NK-92 treated with Interleukin-12 subunit alpha and Interleukin-12 subunit beta, amount 100 ng/mL, for 24 hours (cell line): Measurements from ENCODE around the gene TMEM86A.

Source experiments
- DNase-seq: peaks from one replicate; lab custom pipeline; 2025; lab: John Stamatoyannopoulos, UW

The TMEM86A gene

DNA sequence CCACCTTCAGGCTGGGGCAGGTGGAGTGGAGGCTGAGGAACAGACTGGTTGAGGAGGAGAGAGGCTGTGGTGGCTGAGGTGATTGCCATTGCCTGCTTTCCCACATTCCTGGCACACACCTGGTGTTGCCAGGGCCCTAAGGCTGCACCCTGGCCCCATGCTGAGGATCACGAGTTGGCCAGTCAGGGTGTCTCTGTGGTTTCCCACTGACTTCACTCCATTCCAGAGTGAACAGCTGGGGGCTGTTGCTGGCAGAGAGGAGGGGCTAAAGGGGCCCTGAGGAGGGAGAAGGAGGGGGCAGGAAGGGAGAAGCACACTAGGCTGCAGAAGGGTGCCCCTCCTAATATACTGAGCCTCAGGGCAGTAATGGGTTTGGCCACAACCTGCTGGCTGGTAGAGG lies 1.8 kb downstream of the TMEM86A start:
- DNase-seq, result no peak

DNA sequence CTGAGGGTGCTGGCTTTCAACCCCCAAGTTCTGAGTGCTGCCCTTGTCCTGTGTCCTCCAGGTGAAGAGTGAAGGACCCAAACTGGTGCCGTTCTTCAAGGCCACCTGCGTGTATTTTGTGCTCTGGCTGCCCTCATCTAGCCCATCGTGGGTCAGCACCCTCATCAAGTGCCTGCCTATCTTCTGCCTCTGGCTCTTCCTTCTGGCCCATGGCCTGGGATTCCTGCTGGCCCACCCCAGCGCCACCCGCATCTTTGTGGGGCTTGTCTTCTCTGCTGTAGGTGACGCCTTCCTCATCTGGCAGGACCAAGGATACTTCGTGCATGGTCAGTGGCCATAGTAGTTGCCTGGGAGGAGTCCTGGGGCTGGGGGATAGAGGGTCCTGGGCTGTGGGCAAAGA lies 2.3 kb downstream of the TMEM86A start:
- no peak for DNase-seq

DNA sequence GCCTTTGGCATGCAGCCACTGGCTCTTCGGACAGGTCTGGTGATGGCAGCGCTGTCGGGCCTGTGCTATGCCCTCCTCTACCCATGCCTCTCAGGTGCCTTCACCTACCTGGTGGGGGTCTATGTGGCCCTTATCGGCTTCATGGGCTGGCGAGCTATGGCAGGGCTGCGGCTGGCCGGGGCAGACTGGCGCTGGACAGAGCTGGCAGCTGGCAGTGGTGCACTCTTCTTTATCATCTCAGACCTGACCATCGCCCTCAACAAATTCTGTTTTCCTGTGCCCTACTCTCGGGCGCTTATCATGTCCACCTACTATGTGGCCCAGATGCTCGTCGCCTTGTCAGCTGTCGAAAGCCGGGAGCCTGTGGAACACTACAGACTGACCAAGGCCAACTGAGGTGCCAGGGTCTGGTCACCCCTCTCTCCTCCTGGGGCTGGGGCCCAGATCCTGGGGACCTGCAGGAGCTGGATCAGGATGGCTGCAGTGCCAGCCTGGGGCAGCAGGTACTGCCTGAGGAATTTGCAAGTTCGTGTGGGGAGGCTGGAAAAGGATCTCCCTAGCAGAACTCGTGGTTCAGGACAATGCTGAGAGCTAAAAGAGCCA lies 3.1 kb downstream of the TMEM86A start:
- no peak for DNase-seq

DNA sequence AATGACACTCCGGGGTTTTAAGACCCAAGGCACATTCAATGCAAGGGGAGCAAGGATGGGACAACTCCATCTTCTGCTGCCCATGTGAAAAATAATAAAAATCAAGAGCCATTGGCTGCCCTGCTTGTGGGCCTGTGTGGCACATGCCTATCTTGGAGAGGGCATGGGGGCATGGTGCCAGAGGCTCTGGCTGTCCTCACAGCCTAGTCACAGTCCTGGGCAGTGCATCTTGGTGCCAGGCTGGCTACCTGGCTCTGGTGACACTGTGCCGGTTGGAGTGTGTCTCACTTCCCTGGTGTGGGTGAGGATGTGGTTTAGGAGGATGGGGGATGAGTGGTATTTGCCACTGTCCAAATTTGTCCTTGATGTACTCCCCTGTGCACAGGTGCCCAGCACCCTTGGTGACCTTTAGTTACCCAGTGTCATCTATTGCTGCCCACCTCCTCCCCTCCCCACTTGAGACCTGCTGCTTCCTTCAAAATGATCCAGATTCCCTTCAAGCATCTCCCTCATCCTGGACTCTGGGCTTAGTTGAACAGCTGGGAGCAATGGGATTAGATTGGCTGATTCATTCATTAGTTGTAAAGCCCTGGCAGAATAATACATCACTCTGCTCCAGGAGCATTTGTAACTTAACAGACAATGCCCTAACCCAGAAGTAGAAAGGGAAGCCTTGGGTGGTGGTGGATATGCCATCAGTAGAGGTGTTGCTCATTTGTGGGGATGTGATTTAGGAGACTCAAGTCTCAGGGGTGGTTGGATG lies 4.6 kb downstream of the TMEM86A start:
- DNase-seq, result no peak

DNA sequence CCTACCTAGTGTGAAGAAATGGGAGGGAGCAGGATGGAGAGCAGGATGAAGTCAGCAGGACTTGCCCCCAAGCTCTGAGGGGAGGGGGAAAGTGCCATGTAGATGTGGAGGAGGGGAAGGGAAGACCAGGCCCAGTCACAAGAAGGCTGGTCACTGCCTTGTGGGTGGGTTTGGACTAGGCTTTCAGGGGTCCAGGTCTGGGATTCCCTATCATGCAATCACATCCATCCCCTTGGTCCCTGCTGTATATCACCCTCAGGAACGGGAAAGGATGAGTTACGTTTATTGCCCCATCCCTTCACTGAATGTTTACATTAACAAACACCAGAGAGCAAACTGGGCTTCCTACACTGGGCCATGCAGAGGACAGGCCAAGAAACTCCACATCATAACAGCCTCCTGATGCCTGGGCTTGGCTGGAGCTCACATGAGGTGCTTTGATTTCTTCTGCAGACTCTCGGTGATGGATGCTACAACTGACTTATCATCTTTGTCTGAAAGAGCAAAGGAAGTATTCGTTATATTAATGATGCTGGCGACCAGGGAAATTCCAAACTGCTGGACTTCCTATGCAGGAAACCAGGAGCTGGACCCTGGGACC lies 5.6 kb downstream of the TMEM86A start:
- no peak for DNase-seq

DNA sequence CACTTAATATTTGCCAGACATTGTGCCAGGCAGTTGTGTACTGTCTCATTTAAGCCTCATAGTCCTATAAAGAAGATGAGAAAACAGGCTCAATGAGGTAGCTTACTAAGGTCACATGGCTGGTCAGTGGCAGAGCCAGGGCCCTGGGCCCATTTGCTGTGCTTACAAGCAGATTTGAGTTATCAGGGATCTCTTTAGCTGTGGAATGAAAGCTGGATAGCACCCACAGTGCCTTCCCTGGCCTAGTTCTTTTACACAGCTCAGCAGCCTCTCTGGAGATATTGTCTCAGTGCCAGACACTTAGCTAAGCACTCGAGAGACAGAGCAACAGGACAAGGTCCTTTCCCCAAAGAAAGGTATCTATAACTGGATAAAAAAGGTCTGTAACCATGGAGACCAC lies 6.1 kb downstream of the TMEM86A start:
- DNase-seq, result no peak

DNA sequence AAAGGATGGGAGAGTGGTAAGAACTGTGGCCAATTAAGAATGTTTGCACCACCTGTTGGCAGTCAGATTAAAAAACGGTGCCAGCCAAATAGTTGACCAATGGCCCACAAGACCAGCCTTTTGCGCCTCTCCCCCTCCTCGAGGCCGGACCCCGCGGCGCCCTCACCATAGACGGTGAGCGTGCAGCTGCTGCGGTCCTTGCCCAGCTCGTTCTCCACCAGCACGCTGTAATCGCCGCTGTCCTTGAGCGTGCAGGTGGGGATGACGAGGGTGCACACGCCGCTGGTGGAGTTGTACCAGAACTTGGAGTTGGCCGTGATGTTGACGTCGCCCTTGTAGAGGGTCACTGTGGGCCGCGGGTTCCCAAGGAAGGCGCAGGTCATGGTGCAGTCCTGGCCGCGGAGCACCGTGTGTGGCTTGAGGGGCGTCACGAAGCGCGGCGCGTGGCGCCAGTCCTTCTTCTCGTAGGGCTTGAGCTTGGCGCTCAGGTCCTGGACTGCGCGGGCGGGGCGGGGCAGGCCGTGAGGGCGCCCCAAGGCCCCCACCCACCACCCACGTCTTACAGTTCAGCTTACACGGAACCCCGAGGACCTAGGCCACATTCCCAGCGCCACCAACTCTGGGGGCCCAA lies 7.2 kb downstream of the TMEM86A start:
- no peak for DNase-seq

DNA sequence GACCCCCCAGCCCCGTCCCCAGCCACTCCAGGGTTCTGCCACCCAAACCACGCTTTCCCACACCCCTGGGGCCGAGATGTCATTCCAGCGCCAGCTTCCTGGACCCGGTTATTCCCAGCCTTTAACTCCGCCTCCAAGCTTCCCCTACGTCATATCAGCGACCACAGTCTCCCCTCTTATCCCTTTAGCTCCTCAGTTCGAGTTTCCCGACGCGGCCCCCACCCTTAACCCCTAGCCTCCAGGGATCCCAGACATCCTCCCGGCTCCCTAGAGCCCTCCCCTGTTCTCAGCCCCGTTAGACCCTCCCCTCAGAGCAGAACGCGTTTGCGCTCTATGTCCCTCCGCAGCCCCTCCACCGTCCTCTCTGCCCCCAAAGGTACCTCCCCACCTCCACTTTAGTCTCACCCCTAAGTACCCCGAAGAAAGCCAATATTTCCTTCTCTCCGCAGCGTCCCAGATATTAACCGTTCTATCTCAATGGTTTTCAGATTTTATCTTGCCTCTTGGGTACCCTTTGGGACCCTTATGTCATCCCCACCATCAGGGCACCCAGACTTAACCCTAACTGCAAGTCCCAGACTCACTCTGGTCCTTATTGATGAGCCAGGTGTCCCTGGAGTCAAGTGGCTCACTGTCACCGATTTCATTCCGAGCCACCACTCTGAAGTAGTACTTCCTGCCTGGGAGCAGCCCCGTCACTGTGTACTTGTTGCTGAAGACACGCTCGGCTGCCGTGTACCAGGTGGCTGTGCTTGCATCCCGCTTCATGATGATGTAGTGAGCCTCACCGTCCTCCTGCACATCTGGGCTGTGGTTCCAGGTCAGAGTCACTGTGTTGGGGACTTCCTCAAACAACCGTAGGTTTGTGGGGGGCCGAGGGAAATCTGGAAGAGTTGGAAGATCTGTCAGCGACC lies 8.0 kb downstream of the TMEM86A start:
- DNase-seq, result no peak

DNA sequence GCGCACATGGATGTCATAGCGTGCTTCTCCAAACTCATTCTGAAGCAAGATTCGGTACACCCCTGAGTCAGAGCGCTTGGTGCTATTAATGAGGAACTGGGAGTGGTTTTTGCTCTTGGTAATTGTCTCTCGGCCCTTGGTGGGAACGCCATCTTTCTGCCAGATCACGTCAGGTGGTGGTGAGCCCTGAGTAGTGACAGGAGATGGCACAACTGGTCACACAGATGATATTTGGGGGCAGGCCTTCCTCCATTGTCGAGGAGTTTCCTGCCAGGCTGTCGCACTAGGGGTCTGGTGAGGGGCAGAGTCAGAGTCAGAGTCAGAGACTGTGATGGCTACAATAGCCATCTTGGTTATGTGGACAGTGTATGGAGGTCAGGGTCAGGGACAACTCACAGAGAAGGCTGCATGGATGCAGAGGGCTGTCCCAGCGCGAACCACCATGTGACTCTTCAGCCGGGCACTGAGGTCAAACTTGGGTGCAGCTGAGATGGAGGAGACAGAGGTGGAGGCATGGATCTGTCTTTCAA lies 9.3 kb downstream of the TMEM86A start:
- no peak for DNase-seq

DNA sequence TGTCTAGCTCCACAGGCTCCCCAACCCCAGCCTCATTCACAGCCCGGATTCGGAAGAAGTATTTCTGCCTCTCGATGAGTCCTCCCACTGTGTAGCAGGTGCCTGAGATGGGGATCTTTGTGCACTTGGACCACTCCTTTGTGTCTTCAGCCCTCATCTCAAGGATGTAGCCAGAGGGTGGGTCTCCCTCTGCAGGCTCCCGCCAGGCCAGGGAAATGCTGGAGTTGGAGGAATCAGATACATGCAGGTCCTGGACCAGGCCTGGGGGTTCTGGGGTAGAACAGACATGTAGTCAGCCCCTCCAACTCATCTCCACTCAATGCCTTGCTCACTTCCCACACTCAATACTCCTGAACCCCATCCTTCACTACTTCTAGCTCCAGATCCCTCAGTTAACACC lies 10.8 kb downstream of the TMEM86A start:
- DNase-seq, result no peak

DNA sequence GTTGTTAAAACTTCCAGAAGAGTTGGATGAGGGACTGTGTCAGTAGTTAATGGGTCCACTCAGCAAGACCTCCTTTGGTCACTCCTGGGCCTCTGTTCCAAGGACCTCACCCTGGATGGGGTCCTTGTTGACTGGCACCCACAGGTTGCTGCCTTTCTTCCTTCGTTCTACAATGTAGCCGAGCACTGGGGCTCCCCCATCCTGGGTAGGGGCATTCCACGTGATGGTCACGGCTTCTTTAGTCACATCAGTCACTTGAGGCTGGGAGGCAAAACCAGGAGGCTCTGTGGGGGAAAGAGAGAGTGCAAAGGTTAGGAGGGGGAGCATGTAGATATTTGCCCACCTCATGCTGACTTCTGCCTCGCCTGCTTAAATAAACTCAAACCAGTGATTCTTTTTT lies 12.0 kb downstream of the TMEM86A start:
- no peak for DNase-seq

DNA sequence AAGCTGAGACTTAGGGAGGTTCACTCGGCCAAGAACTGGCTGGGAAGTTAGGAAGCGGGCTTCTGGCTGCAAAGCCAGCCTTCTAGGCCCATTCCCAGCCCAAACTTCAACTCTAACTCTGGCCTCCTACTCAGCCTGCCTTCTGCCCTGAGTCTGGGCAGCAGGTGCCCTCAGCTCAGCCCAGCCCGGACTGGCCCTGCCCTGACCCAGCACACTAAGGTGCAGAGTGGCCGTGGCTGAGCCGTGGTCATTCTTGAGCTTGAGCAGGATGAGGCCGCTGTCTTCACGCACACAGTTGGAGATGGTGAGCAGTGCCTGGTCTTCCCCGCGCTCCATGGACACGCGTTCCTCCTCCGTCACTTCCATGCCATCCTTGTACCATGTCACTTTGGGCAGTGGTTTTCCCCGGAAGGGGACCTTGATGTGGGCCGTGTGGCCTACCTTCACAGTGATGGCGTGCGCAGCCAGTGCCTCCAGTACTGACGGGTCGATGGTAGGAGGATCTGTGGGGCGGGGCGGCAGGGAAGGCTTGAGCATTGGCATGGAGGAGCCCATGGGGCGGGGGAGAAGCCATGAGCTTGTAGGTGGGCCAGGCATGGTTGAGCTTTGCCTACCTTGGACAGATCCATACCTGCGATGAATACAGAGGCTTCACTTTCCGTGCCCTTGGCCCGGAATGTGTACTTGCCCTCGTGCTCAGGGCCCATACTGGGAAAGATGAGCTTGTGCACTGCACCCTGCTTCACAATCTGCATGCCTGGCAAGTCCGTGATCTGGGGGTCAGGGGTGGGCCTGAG lies 15.3 kb downstream of the TMEM86A start:
- DNase-seq, result no peak

DNA sequence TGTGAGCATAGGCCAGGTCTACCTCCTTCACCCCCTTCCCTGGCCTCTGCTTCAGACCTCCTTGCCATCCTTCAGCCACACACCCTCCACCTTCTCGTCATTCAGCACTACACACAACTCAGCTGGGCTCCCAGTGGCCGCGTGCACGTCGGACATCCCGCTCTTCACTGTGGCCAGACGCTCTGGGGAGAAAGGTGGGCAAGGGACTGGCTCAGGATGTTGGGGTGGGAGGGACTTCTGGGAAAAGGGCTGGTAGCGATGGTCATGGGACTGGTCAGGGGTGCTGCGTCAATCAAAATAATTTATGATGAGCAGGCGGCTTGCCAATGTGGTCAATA lies 15.8 kb downstream of the TMEM86A start:
- DNase-seq, result no peak

DNA sequence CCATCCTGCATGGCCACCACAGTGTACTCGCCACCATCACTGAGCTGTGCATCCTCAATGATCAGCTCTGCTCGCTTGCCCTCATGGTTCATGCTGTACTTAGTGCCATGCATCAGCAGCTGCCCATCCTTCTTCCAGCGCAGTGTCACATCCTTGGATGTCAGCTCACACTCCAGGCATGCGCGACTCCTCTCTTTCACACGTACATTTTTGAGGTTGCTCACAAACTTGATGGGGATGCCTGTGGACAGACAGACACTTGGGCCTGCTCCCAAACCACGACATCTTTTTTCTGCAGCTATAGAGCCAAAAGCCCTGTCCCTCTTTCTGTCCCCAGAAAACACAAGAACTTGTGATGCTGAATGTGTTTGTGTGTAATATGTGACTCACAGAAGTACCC lies 16.9 kb downstream of the TMEM86A start:
- no peak for DNase-seq

DNA sequence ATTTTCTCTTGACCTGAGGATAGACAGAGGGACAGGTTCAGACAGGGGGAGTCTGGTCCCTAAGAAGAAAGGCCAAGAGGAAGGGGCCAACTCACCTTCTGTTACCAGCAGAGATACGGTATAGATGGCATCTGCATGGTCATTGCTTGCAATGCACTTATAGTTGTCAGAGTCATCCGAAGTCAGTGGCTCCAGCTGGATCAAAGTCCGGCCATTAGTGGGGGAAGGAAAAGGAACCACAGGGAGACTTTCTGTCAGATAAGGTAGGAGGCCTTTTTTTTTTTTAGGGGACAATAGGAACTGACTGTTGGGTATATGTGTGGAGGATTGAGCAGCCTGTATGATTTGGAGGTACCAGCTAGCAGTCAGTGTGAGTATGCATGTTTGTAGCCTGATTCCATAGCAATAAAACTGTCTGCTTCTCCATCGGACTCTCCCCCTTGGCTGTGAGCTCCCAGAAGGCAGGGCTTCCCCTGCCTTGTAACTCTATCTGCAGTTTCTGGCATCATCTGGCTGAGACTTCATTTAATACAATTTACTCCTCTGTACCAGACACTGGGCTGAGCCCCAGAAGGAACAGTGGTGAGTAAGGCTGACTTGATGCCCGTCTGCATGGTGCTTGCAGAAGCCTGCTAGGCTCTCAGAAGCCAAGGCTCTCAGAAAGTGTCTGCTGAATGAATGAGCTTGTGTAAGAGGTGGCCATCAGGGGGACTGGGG lies 21.7 kb downstream of the TMEM86A start:
- no peak for DNase-seq

DNA sequence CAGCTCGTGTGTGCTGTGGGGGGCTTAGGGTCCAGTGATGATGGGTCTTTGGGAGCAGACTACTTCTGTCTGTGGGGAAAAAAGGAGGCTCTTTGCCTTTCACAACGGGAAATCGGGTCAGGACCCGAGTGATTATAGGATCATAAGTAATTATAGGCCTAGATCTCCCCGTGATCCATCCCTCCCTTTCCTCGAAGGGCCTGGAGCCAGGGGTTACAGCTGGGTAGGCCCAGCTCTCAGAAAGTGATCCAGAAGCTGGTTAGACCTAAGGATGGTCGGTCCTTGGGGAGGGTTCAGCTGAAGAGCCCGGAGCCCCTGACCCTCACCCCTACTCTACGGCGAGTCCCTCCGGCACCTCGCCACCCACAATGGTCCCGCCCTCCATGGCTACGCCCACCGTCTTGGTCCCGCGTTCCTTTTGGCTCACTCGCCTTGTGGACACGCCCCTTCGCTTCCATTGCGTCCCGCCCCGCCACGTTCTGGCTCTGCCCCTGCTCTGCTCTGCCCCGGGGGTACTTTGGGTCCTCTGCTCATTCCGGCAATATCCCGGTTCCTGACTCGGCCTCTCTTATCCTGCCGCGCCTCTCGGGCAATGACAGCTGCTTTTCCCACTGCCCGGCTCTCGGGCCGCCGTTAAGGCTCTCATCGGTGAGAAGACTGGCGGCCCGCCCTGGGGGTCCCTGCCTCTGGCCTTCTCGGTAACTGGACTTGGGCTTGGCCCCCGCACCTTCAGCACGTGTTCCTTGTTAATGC lies 22.4 kb downstream of the TMEM86A start:
- no peak for DNase-seq

DNA sequence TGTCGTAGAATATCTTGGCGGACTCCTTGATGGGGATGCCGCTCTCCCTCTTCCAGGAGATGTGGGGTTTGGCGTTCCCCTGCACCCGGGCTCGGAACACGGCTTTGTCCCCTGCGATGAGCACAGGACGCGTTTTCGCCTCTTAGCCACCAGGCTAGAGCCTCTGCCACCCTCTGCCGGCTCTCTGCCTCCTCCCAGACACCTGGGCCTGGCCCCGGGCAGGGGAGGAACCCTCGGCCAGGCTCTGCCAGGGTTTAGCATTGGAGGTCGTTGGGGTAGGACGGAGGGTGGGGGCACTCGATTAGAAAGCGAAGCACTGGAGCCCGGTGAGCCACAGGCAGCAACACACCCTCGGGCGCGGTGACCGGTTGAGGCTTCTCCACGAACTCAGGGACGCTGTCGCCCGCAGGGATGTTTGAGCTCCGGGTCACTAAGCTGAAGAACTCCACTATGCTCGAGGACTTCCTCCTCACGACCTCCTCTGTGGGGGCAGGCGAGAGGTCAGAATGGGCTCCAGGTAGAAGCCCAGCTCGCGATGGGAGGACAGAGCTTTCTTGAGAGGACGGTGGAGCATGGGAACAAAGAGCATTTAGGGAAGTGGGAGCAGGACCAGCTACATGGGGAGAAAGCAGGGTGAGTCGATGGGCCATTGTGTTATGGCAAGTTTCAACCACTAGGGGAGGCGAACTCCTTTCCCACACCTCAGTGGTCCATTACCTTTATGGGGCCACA lies 23.1 kb downstream of the TMEM86A start:
- no peak for DNase-seq

DNA sequence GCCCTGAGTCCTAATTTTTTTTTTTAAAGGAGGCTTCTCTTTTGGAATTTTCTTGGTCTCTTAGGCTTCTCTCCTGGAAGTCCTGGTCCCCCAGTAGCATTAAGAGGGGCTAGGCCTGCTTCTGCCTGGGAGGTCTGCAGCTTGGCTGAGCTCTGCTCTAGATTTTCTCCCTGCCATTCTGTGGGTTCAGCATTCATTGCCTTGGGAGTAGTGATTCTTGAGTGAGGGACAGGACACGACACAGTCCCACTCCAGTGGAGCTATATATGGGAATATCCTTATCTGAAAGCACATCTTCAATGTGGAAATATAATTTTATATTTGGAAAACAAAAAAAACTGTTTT lies 23.7 kb downstream of the TMEM86A start:
- DNase-seq, result no peak

DNA sequence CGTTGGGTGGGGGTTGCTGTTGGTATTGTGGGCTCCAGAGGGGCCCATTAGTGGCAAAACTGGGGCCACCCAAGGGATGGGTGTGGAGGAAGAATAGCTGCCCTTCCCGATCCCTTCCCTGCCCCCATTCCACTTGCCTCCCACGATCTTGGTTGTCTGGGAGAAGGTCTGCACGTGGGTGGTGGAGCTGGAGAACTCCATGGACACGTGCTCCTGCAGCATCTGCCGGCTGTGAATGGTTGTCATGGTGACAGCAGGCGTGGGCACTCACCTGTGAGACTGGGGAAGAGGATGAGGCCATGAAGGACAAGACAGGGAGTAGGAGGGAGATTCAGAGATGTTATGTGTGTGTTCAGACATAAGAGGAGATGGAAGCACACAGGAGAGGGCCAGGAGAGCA lies 25.4 kb downstream of the TMEM86A start:
- DNase-seq, result no peak
